GM21529 (cell line): ENCODE results near the gene OTOP1.
"Not testable (repeated sequence)": the region's sequence is repeated elsewhere in the genome, so short reads cannot be mapped to it uniquely, and the experiment has no call there.

Experiments used
- ATAC-seq: cut with Tn5 transposase; IDR thresholded peaks from one replicate; pipeline ENCODE4 v1.9.1; 2021; ENCODE audit not compliant: unreplicated experiment

The OTOP1 gene

GRCh38 chr4:4239551-4239950 is 12.8 kb upstream of the OTOP1 start:
- not testable (repeated sequence) for ATAC-seq

GRCh38 chr4:4233610-4234009 is 6.9 kb upstream of the OTOP1 start:
- no peak for ATAC-seq

DNA sequence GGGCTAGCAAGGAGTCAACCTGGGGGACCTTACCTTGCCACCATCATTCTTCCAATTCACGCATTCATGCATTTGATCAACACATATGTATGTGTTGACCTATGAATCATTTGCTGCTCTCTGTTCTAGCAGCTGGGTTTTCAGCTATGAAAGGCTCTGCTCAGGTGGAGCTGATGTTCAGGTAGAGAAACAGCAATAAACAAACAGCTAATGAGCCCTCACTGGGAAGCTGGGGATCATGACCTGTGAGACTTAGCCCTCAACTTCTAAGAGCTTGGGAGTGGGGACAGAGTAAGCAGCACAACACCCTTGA is 1.6 kb upstream of the OTOP1 start:
- ATAC-seq = no peak

- no peak for ATAC-seq
Measured at GRCh38 chr4:4227510-4228355, 1.0 kb upstream of the OTOP1 start.

DNA sequence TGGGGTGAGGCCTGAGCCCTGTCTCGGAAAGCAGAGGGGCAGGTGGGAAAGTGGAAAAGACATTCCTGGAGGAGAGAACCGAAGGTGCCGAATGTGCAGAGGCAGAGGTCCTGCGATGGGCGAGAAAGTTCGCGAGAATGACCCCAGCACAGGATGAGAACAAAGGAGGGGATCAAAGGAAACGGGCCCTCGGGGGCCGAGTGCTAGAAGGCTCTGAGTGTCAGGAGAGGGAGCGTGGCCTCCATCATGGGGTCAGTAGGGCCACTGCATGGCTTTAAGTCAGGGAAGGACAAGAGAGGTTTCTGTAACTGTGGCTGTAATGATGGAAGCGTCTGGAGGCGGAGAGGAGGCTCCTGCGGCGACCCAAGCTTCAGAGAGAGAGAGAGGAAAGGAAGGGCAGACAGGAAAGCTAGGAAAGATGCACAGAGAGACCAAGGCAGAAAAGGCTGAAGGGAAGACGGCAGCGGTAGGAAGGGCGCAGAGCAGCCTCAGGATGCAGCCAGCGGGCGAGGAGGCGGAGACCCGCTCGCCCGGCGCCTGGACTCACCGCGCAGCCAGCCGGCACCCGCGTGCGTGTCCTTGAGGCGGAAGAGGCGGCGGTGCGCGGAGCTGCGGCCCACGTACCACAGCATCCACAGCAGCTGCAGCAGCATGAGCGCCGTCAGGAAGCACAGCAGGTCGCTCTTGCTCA is 669 bp downstream of the OTOP1 start:
- ATAC-seq = no peak

- no peak for ATAC-seq
Measured at GRCh38 chr4:4217113-4217512, 9.6 kb downstream of the OTOP1 start.

GRCh38 chr4:4216648-4217047 is 10.1 kb downstream of the OTOP1 start:
- ATAC-seq = no peak

- not testable (repeated sequence) for ATAC-seq
Measured at GRCh38 chr4:4213674-4214073, 13.1 kb downstream of the OTOP1 start.

DNA sequence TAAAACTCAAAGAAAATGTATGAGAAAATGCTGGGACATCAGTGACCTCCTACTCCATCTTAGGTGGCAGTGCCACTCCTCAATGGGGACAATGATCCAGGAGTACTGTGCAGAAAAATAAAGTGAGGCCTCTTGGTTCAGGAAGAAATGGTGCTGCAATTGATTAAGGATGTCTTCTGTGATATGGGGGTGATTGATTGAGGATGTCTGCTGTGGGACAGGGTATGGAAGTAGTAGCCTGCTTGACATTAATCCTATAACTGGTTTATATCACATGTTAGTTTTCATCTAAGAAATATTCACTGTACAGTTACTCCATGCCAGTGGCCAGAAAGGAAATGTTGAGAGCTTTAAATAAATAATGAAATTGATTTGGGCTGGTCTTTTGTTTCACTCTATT is 20.5 kb downstream of the OTOP1 start:
- ATAC-seq = no peak

DNA sequence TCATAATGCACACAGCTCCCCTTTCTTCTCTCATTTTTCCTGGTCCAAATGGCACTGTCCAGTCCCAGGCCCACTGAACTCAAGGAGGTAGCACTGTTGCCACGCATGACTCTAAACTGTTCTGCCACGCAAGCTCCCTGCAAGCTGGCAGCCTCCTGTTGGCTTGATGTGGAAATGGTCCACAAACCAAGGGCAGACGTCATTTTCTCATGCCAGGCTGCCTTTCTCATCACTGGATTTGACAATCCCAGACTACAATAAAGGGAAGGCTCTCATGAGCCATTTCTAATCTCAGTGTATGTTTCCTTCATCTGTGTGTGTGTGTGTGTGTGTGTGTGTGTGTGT is 22.4 kb downstream of the OTOP1 start:
- no peak for ATAC-seq

DNA sequence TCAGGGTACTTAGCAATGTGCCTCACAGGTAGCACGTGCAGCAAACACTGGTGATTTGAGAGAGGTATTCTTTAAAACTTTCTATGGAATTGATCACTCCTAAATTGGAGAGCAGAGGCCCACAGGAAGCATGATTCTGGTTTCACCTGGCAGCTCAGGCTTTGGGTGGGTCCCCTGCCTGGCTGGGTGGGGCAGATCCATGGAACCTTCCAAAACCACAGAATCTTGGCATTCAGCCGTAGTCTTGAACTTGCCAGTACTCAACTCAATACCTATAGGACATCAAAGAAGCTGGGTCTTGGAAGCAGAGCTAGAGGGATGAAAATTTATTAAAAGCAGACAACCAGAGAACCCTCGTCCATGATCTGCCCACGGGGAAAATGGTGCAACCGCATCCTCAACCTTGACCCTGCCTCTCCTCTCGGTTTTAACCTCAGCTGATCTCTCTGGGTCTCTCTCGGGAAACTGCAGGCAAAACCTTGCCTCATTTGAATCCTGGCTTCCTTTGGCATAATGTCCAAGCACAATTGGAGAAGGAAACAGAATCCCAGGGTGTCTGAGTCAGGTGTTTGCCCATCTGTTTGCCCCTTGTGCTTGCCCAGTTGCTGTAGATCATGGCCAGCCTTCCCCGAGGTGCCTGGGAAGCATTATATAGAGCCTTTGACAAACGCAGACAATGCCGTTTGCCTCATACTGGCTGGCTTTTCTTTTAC is 22.9 kb downstream of the OTOP1 start:
- ATAC-seq = no peak

GRCh38 chr4:4202510-4202909 is 24.2 kb downstream of the OTOP1 start:
- no peak for ATAC-seq

DNA sequence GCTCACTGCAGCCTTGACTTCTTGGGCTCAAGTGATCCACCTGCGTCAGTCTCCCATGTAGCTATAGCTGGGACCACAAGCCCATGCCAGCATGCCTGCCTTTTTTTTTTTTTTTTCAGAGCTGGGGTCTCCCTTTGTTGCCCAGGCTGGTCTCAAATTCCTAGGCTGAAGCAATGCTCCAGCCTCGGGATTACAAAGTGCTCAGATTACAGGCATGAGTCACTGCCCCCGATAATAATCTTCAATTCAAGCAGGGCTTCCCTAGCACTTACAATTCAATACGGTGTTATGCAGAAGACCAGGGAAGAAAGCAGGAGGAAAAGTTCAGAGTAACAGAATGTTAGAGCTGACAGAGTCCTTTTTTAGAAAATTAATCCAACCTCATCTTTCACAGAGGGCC is 26.1 kb downstream of the OTOP1 start:
- ATAC-seq = no peak

DNA sequence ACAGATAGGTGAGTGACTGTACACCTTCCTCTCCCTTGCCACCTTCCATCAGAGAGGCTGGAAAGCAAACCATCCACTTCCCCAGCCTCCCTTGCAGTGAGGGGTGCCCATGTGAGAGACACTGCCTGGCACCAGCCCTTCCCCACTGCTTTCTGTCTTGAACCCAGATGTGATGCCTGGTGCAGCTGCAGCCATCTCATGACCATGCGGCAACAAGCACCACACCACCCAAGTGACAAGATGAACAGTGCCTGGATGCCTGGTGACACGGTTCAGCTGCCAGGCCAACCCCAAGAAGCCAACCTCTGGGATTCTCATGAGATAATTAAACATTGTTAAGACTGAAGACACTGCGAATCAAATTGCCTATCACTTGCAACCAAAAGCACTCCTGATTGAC is 31.4 kb downstream of the OTOP1 start:
- ATAC-seq = no peak

DNA sequence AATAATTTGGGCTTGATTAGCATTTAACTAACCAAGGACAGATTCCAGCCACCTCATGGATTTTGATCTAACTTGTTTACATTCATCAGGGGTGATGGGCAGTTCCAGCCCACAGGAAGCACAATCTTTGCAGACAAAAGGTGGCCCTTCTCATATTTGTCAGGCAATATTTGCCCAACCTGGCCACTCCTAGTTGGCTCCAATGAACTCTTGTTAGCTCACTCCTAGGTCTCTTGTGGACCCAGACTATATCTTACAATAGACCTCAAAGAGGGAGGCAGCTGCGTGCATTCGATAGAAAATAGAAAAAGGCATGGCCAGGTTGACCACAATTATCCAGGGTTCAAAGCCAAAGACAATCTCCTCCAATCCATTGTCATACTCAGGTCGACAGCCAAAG is 38.2 kb downstream of the OTOP1 start:
- not testable (repeated sequence) for ATAC-seq

DNA sequence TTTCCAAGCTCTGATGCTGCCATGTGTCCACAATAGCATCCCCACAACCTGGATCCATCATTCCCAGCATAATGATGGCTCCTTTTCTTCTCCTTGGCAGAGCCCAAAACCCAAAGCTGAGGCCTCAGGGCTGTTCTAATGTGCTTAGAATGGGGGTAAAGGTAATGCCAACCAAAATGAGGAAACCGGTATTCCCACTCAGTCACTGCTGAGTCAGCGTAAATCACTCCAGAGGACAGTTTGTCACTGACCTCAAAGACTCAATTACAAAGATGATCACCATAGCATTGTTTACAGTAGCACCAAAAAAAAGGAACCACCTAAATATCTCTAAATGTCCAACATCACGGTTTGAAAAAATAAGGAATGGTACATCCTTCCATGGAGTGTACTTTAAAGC is 41.2 kb downstream of the OTOP1 start:
- ATAC-seq = no peak

DNA sequence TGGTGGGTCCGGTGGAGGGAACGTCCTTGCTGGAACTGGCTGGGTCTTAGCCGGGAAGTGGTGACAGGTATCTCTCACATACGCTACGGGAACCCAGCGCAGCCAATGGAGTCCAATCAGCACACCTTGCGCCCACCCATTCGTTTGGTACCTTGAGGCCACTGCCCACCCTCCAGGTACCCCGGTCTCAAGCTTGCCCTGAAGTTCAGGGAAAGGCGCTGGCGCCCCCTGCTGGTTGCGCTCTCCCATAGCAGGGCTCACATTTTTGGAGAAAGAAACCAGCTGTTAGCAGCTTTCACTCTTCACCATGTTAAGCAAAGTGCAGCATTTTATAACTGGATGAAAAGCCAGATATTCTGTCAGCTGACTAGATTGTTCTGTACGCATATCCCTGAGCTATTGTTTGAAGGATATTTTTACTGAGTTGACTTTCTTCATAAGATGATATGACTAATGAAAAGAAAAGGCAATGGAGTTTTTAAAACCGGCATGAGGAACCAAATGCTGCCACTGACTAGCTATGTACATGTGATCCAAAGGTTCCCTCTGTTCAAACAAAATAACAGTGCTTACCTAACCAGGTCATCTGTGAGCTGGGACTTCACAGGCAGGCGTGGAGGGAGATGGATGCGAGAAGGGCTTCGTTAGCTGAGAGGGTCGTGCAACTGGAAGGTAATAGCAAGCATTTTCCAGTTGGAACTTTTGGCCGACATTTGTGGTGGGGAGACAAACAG is 43.7 kb downstream of the OTOP1 start:
- ATAC-seq = no peak

- no peak for ATAC-seq
Measured at GRCh38 chr4:4170596-4171150, 56.1 kb downstream of the OTOP1 start.

GRCh38 chr4:4167981-4168780 is 58.5 kb downstream of the OTOP1 start:
- not testable (repeated sequence) for ATAC-seq

GRCh38 chr4:4166986-4167385 is 59.7 kb downstream of the OTOP1 start:
- ATAC-seq = not testable (repeated sequence)
